Testis (tissue), 3 donors: ENCODE results near the gene TBXAS1. TPM values are rescaled to one million over a fixed set of nuclear protein-coding genes. Genes with fewer than 3 reads are reported as not detected.

ENCODE experiments used
- DNase-seq: peaks from one replicate; pipeline ENCODE4 v3.0.0-alpha.2; 2019
- H3K27ac ChIP-seq, 2 donors: fragments of 200-600 bp; sonication (generic); one replicate each; pipeline ENCODE4 v1.5.1; 2019
- H3K27me3 ChIP-seq: fragments of 200-600 bp; sonication (generic); one replicate; pipeline ENCODE4 v1.5.1; 2019
- H3K36me3 ChIP-seq: fragments of 200-600 bp; sonication (generic); one replicate; pipeline ENCODE4 v1.5.1; 2017; ENCODE audit warnings: low read depth; ENCODE audit errors: missing control alignments
- H3K4me1 ChIP-seq: fragments of 200-600 bp; sonication (generic); one replicate; pipeline ENCODE4 v1.5.1; 2019
- H3K4me3 ChIP-seq, 2 donors: fragments of 200-600 bp; sonication (generic); one replicate each; pipeline ENCODE4 v1.5.1; 2017 to 2019
- H3K9me3 ChIP-seq: fragments of 200-600 bp; sonication (generic); one replicate; pipeline ENCODE4 v1.5.1; 2017
- CTCF ChIP-seq, 3 experiments: fragments of 450-650 bp in 2 of 3; fragments of 200-600 bp in 1 of 3; sonication (generic) in 1 of 3; IDR thresholded peaks; one replicate each; pipeline ENCODE4 v1.5.1; 2016 to 2019; ENCODE audit warnings: antibody characterized with exemption in 3 of 3, mild to moderate bottlenecking in 2 of 3, moderate library complexity in 1 of 3
- POLR2A ChIP-seq: fragments of 450-650 bp; IDR thresholded peaks from one replicate; pipeline ENCODE4 v1.6.1; 2017; ENCODE audit warnings: antibody characterized with exemption, mild to moderate bottlenecking, moderate library complexity
- WGBS, 2 donors: methylation state at CpG; one replicate each; pipeline ENCODE4 v1.1.5; 2018; 5-methylcytosine and 5-hydroxymethylcytosine counted together
- intact Hi-C: fragments of 100-400 bp; cut with DNase I; formaldehyde crosslinking; loops from one replicate; pipeline ENCODE4 v1.15.1; 2023; ENCODE audit warnings: low total_unique reads
- polyA plus RNA-seq: library from polyadenylated mRNA; stranded (reverse); fragments of 350-450 nt; fragmentation: Illumina TruSeq; extraction: RNeasy Lipid Tissue Mini Kit (QIAGEN cat#74804); gene quantifications from one replicate; pipeline ENCODE4 v1.2.3, GENCODE V29; 2014; ENCODE audit warnings: low read depth, low replicate concordance; ENCODE audit not compliant: insufficient read depth
- total RNA-seq, 2 donors: library from RNA; depleted of rRNA; stranded (reverse); fragments of >200 nt; gene quantifications; one replicate each; pipeline ENCODE4 v1.2.3, GENCODE V29; 2016

TBXAS1 gene
- total and polyA plus RNA-seq, 3 donors from 2014 or later = 4.9 to 5.7 (median 5.2) TPM

GRCh38 chr7:140059273-140060242 lies 230.5 kb downstream of the TBXAS1 start:
- DNase-seq = peak; percentile 78
- H3K36me3 ChIP-seq = no peaks in the 10 kb centered on the region
- no peaks in the 10 kb centered on the region for H3K27me3 ChIP-seq
- WGBS, 2 donors = 74 to 75% methylated on average over 12 of the region's 12 CpGs
- no peak for TF ChIP-seq POLR2A
- no peak for TF ChIP-seq CTCF (IDR thresholded peaks at IDR 0.05)
- intact Hi-C loops = no loop called here
- no peak overlapping the region for H3K4me3 ChIP-seq
- peak overlapping the region in 1 of 2 donors; percentile 97 for H3K27ac ChIP-seq
- H3K4me1 ChIP-seq = peaks cover 22% of the 10 kb centered on the region
- H3K9me3 ChIP-seq = no peaks in the 10 kb centered on the region

- H3K27ac ChIP-seq = peak overlapping the region; percentile 90 to 97
- TF ChIP-seq CTCF (IDR thresholded peaks at IDR 0.05) = no peak
- no peak for TF ChIP-seq POLR2A
- DNase-seq = no peak
- H3K9me3 ChIP-seq = no peaks in the 10 kb centered on the region
- H3K27me3 ChIP-seq = no peaks in the 10 kb centered on the region
- no peak overlapping the region for H3K4me3 ChIP-seq
- H3K36me3 ChIP-seq = no peaks in the 10 kb centered on the region
- intact Hi-C loops = no loop called here
- H3K4me1 ChIP-seq = peaks cover 22% of the 10 kb centered on the region
- 63 to 81% methylated on average over 3 of the region's 3 CpGs for WGBS, 2 donors
Measured at GRCh38 chr7:140060243-140060630, 231.2 kb downstream of the TBXAS1 start.

GRCh38 chr7:140060788-140061606 lies 231.9 kb downstream of the TBXAS1 start:
- peak overlapping the region; percentile 90 to 97 for H3K27ac ChIP-seq
- H3K9me3 ChIP-seq = no peaks in the 10 kb centered on the region
- H3K36me3 ChIP-seq = no peaks in the 10 kb centered on the region
- TF ChIP-seq POLR2A (no peak), CTCF (IDR thresholded peaks at IDR 0.05) (no peak)
- peaks cover 22% of the 10 kb centered on the region for H3K4me1 ChIP-seq
- intact Hi-C loops = no loop called here
- no peaks in the 10 kb centered on the region for H3K27me3 ChIP-seq
- DNase-seq = peak; percentile 59
- peak overlapping the region in 1 of 2 donors; percentile 93 for H3K4me3 ChIP-seq
- WGBS, 2 donors = 33 to 45% methylated on average over 10 to 11 of the region's 11 CpGs

- no peak for DNase-seq
- WGBS, 2 donors = 61 to 70% methylated on average over 2 of the region's 2 CpGs
- H3K4me3 ChIP-seq = peak overlapping the region in 1 of 2 donors; percentile 93
- intact Hi-C loops = no loop called here
- TF ChIP-seq POLR2A (no peak), CTCF (IDR thresholded peaks at IDR 0.05) (no peak)
- no peaks in the 10 kb centered on the region for H3K27me3 ChIP-seq
- H3K9me3 ChIP-seq = no peaks in the 10 kb centered on the region
- no peaks in the 10 kb centered on the region for H3K36me3 ChIP-seq
- H3K4me1 ChIP-seq = peaks cover 22% of the 10 kb centered on the region
- peak overlapping the region; percentile 90 to 97 for H3K27ac ChIP-seq
Measured at GRCh38 chr7:140061607-140061930, 232.5 kb downstream of the TBXAS1 start.
